ENCODE data around the gene MINDY1.

DNA sequence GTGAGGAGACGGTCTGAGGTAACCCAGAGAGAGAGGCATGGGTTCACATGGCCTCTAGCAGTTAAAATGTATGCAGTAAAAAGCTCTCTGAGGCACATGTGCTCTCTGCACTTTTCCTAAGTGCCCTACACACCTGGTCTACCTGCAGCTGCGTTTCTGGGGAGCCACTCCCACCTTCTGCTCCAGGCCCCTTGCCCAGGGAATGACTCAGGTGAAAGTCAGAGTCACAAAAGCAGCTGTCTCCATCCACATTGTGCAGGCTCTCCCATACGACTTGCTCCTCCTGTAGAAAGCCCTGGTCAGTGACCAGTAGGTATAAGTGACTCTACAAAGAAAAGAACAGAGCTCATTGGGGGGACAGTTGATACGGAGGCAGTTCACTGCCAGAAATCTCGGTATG is 8.8 kb downstream of the MINDY1 start:
- TF ChIP-seq, protein P1, sequence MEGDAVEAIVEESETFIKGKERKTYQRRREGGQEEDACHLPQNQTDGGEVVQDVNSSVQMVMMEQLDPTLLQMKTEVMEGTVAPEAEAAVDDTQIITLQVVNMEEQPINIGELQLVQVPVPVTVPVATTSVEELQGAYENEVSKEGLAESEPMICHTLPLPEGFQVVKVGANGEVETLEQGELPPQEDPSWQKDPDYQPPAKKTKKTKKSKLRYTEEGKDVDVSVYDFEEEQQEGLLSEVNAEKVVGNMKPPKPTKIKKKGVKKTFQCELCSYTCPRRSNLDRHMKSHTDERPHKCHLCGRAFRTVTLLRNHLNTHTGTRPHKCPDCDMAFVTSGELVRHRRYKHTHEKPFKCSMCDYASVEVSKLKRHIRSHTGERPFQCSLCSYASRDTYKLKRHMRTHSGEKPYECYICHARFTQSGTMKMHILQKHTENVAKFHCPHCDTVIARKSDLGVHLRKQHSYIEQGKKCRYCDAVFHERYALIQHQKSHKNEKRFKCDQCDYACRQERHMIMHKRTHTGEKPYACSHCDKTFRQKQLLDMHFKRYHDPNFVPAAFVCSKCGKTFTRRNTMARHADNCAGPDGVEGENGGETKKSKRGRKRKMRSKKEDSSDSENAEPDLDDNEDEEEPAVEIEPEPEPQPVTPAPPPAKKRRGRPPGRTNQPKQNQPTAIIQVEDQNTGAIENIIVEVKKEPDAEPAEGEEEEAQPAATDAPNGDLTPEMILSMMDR (conservative IDR thresholded peaks at IDR 0.05; ENCODE audit: low read depth, low read length), result no peak
- no peak for TF ChIP-seq EZH2 (IDR thresholded peaks at IDR 0.05; ENCODE audit: borderline replicate concordance, low read depth, low read length, poor library complexity, severe bottlenecking)

Measured in A673 (cell line).